Loucy (cell line): ENCODE results near the gene DIABLO.

Source experiments
- EZH2phosphoT487 ChIP-seq: fragments of 200-600 bp; IDR thresholded peaks from 2 replicates; pipeline ENCODE4 v1.6.1; 2018; ENCODE audit warnings: antibody characterized with exemption, mild to moderate bottlenecking, moderate library complexity, borderline replicate concordance
- TF ChIP-seq, protein P1 (sequence below): fragments of 200-600 bp; sonication (generic); conservative IDR thresholded peaks from 2 replicates; pipeline ENCODE4 v1.5.1; 2014; ENCODE audit warnings: mild to moderate bottlenecking, antibody characterized with exemption, low read length

GRCh38 chr12:122182887-122183587, 42.8 kb downstream of the DIABLO start, which contains the start of gene LRRC43:
- TF ChIP-seq, protein P1, sequence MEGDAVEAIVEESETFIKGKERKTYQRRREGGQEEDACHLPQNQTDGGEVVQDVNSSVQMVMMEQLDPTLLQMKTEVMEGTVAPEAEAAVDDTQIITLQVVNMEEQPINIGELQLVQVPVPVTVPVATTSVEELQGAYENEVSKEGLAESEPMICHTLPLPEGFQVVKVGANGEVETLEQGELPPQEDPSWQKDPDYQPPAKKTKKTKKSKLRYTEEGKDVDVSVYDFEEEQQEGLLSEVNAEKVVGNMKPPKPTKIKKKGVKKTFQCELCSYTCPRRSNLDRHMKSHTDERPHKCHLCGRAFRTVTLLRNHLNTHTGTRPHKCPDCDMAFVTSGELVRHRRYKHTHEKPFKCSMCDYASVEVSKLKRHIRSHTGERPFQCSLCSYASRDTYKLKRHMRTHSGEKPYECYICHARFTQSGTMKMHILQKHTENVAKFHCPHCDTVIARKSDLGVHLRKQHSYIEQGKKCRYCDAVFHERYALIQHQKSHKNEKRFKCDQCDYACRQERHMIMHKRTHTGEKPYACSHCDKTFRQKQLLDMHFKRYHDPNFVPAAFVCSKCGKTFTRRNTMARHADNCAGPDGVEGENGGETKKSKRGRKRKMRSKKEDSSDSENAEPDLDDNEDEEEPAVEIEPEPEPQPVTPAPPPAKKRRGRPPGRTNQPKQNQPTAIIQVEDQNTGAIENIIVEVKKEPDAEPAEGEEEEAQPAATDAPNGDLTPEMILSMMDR = no peak
- no peak for TF ChIP-seq EZH2phosphoT487
